RWPE2 (cell line): ENCODE measurements around the gene ALMS1.
"Not testable (repeated sequence)": the region's sequence is repeated elsewhere in the genome, so short reads cannot be mapped to it uniquely, and the experiment has no call there.

Experiments
- ATAC-seq: fragments of 200-7000 bp; cut with Tn5 transposase; 3 replicates; pipeline ENCODE4 v1.9.1; 2021; ENCODE audit warnings: low read depth
- DNase-seq: peaks from one replicate; pipeline ENCODE4 v3.0.0-alpha.2; 2020; ENCODE audit warnings: low spot score
- H3K27ac ChIP-seq: fragments of 450-650 bp; 2 replicates; pipeline ENCODE4 v1.5.1; 2017; ENCODE audit warnings: mild to moderate bottlenecking; ENCODE audit not compliant: poor library complexity, severe bottlenecking
- H3K27me3 ChIP-seq: fragments of 250-450 bp; sonication (Bioruptor Pico); 2 replicates; pipeline ENCODE4 v1.5.1; 2021; ENCODE audit warnings: mild to moderate bottlenecking, moderate library complexity; ENCODE audit not compliant: insufficient read depth, poor library complexity, severe bottlenecking
- H3K36me3 ChIP-seq: fragments of 250-450 bp; sonication (Bioruptor Pico); 2 replicates; pipeline ENCODE4 v1.5.1; 2020; ENCODE audit warnings: low read depth, mild to moderate bottlenecking, moderate library complexity
- H3K4me1 ChIP-seq: fragments of 250-450 bp; sonication (Bioruptor Pico); 2 replicates; pipeline ENCODE4 v1.5.1; 2021; ENCODE audit warnings: mild to moderate bottlenecking, moderate library complexity; ENCODE audit not compliant: insufficient read depth, poor library complexity, severe bottlenecking
- H3K4me3 ChIP-seq: fragments of 250-450 bp; sonication (Bioruptor Pico); 2 replicates; pipeline ENCODE4 v1.5.1; 2021; ENCODE audit warnings: mild to moderate bottlenecking, moderate library complexity; ENCODE audit not compliant: severe bottlenecking
- H3K9me3 ChIP-seq: fragments of 250-450 bp; sonication (Bioruptor Pico); 2 replicates; pipeline ENCODE4 v1.5.1; 2021; ENCODE audit warnings: mild to moderate bottlenecking, moderate library complexity; ENCODE audit not compliant: severe bottlenecking
- CTCF ChIP-seq: fragments of 450-650 bp; IDR thresholded peaks from one replicate; pipeline ENCODE4 v1.5.1; 2017; ENCODE audit warnings: mild to moderate bottlenecking, moderate library complexity; ENCODE audit not compliant: poor library complexity, severe bottlenecking

The ALMS1 gene

GRCh38 chr2:73532381-73532780 is 146.7 kb downstream of the ALMS1 start:
- Histone ChIP-seq H3K27me3 (no peaks in the 10 kb centered on the region), H3K4me3 (no peak overlapping the region), H3K27ac (no peak overlapping the region), H3K9me3 (no peaks in the 10 kb centered on the region), H3K4me1 (no peaks in the 10 kb centered on the region), H3K36me3 (peaks cover 13% of the 10 kb centered on the region)
- ATAC-seq (no peak), DNase-seq (no peak)
- TF ChIP-seq CTCF = no peak

- no peak for TF ChIP-seq CTCF
- no peaks in the 10 kb centered on the region for H3K4me1 ChIP-seq
- no peak overlapping the region for H3K27ac ChIP-seq
- no peak overlapping the region for H3K4me3 ChIP-seq
- H3K27me3 ChIP-seq = no peaks in the 10 kb centered on the region
- DNase-seq (no peak), ATAC-seq (no peak)
- peaks cover 13% of the 10 kb centered on the region for H3K36me3 ChIP-seq
- no peaks in the 10 kb centered on the region for H3K9me3 ChIP-seq
These were observed 150.7 kb downstream of the ALMS1 start for GRCh38 chr2:73536133-73536840.

- not testable (repeated sequence) for H3K27me3 ChIP-seq, H3K9me3 ChIP-seq, DNase-seq, H3K4me3 ChIP-seq, H3K27ac ChIP-seq, ATAC-seq, H3K36me3 ChIP-seq, H3K4me1 ChIP-seq
These were observed 175.2 kb downstream of the ALMS1 start for GRCh38 chr2:73560875-73561274.

GRCh38 chr2:73561422-73561821 is 175.8 kb downstream of the ALMS1 start:
- no peak for TF ChIP-seq CTCF
- no peak overlapping the region for H3K4me3 ChIP-seq
- no peaks in the 10 kb centered on the region for H3K4me1 ChIP-seq
- ATAC-seq = peak; percentile 61; the same call in 2 of the 3 replicates
- no peak for DNase-seq
- no peak overlapping the region for H3K27ac ChIP-seq
- no peaks in the 10 kb centered on the region for H3K9me3 ChIP-seq
- no peaks in the 10 kb centered on the region for H3K27me3 ChIP-seq
- peaks cover 8% of the 10 kb centered on the region; the same call in 1 of the 2 replicates for H3K36me3 ChIP-seq

- no peak for TF ChIP-seq CTCF
- ATAC-seq (no peak), DNase-seq (no peak)
- H3K36me3 ChIP-seq = peaks cover 8% of the 10 kb centered on the region; the same call in 1 of the 2 replicates
- no peak overlapping the region for H3K27ac ChIP-seq
- no peaks in the 10 kb centered on the region for H3K9me3 ChIP-seq
- no peaks in the 10 kb centered on the region for H3K27me3 ChIP-seq
- no peaks in the 10 kb centered on the region for H3K4me1 ChIP-seq
- no peak overlapping the region for H3K4me3 ChIP-seq
These were observed 179.3 kb downstream of the ALMS1 start for GRCh38 chr2:73564986-73565385.
